ENCODE measurements around the gene FOLR2.
A peak's percentile ranks its signal among the peaks of the same experiment; 100 is the strongest.
"Not testable (repeated sequence)": the region's sequence is repeated elsewhere in the genome, so short reads cannot be mapped to it uniquely, and the experiment has no call there.

Gene FOLR2

GRCh38 chr11:72260574-72260973 is 44.0 kb downstream of the FOLR2 start:
- no peaks in the 10 kb centered on the region for H4K20me1 ChIP-seq (ENCODE audit: insufficient read depth, low read length)
- no peaks in the 10 kb centered on the region; the same call in 1 of the 2 replicates for H3K9me3 ChIP-seq (ENCODE audit: insufficient read depth, low read length)
- no peak overlapping the region for H3K27ac ChIP-seq (ENCODE audit: low read length)
- peak overlapping the region; percentile 3; the same call in 1 of the 2 replicates for H2AFZ ChIP-seq (ENCODE audit: low read depth, low read length)
- H3K4me2 ChIP-seq (ENCODE audit: low read length), result peak overlapping the region; percentile 59
- H3K9ac ChIP-seq (ENCODE audit: low read length), result no peak overlapping the region
- H3K36me3 ChIP-seq (replicated peaks; ENCODE audit: low read depth, low read length), result no peaks in the 10 kb centered on the region
- H3K4me3 ChIP-seq (ENCODE audit: low read length), result peak overlapping the region; percentile 14
- H3K79me2 ChIP-seq (ENCODE audit: low read length), result no peaks in the 10 kb centered on the region
- peaks cover 17% of the 10 kb centered on the region for H3K4me1 ChIP-seq (ENCODE audit: low read length)
- peaks cover 16% of the 10 kb centered on the region; the same call in 1 of the 2 replicates for H3K27me3 ChIP-seq (ENCODE audit: low read depth, low read length)
- TF ChIP-seq CTCF (IDR thresholded peaks at IDR 0.05; ENCODE audit: low read depth, low read length) (no peak), EZH2phosphoT487 (IDR thresholded peaks at IDR 0.05; ENCODE audit: low read depth) (no peak)

GRCh38 chr11:72263361-72263760 is 46.8 kb downstream of the FOLR2 start:
- Histone ChIP-seq H3K79me2 (ENCODE audit: low read length) (no peaks in the 10 kb centered on the region), H2AFZ (ENCODE audit: low read depth, low read length) (no peak overlapping the region), H3K27ac (ENCODE audit: low read length) (no peak overlapping the region), H3K9ac (ENCODE audit: low read length) (no peak overlapping the region), H3K4me1 (ENCODE audit: low read length) (peaks cover 37% of the 10 kb centered on the region), H3K36me3 (replicated peaks; ENCODE audit: low read depth, low read length) (no peaks in the 10 kb centered on the region), H3K9me3 (ENCODE audit: insufficient read depth, low read length) (no peaks in the 10 kb centered on the region; the same call in 1 of the 2 replicates), H4K20me1 (ENCODE audit: insufficient read depth, low read length) (no peaks in the 10 kb centered on the region), H3K27me3 (ENCODE audit: low read depth, low read length) (peaks cover 12% of the 10 kb centered on the region; the same call in 1 of the 2 replicates), H3K4me3 (ENCODE audit: low read length) (no peak overlapping the region), H3K4me2 (ENCODE audit: low read length) (no peak overlapping the region)
- TF ChIP-seq EZH2phosphoT487 (IDR thresholded peaks at IDR 0.05; ENCODE audit: low read depth) (no peak), CTCF (IDR thresholded peaks at IDR 0.05; ENCODE audit: low read depth, low read length) (no peak)

- peaks cover 37% of the 10 kb centered on the region for H3K4me1 ChIP-seq (ENCODE audit: low read length)
- no peak overlapping the region for H3K4me3 ChIP-seq (ENCODE audit: low read length)
- H3K36me3 ChIP-seq (replicated peaks; ENCODE audit: low read depth, low read length), result no peaks in the 10 kb centered on the region
- H2AFZ ChIP-seq (ENCODE audit: low read depth, low read length), result no peak overlapping the region
- no peaks in the 10 kb centered on the region; the same call in 1 of the 2 replicates for H3K9me3 ChIP-seq (ENCODE audit: insufficient read depth, low read length)
- no peak overlapping the region for H3K27ac ChIP-seq (ENCODE audit: low read length)
- no peaks in the 10 kb centered on the region for H3K79me2 ChIP-seq (ENCODE audit: low read length)
- TF ChIP-seq CTCF (IDR thresholded peaks at IDR 0.05; ENCODE audit: low read depth, low read length), result no peak
- no peak for TF ChIP-seq EZH2phosphoT487 (IDR thresholded peaks at IDR 0.05; ENCODE audit: low read depth)
- H3K27me3 ChIP-seq (ENCODE audit: low read depth, low read length), result peaks cover 6% of the 10 kb centered on the region; the same call in 1 of the 2 replicates
- no peak overlapping the region for H3K9ac ChIP-seq (ENCODE audit: low read length)
- H4K20me1 ChIP-seq (ENCODE audit: insufficient read depth, low read length), result no peaks in the 10 kb centered on the region
- no peak overlapping the region for H3K4me2 ChIP-seq (ENCODE audit: low read length)
Observed at GRCh38 chr11:72265951-72266350, 49.4 kb downstream of the FOLR2 start.

GRCh38 chr11:72266960-72267359 is 50.4 kb downstream of the FOLR2 start:
- not testable (repeated sequence) for H3K79me2 ChIP-seq (ENCODE audit: low read length); H3K4me3 ChIP-seq (ENCODE audit: low read length); H3K27ac ChIP-seq (ENCODE audit: low read length); H3K9ac ChIP-seq (ENCODE audit: low read length); H3K9me3 ChIP-seq (ENCODE audit: insufficient read depth, low read length); H4K20me1 ChIP-seq (ENCODE audit: insufficient read depth, low read length); H2AFZ ChIP-seq (ENCODE audit: low read depth, low read length); H3K27me3 ChIP-seq (ENCODE audit: low read depth, low read length); H3K36me3 ChIP-seq (replicated peaks; ENCODE audit: low read depth, low read length); H3K4me2 ChIP-seq (ENCODE audit: low read length)
- H3K4me1 ChIP-seq (ENCODE audit: low read length), result peaks cover 47% of the 10 kb centered on the region
